ENCODE results near the gene PTGS1. TPM values are rescaled to one million over a fixed set of nuclear protein-coding genes. Genes with fewer than 3 reads are reported as not detected.

The PTGS1 gene
- total RNA-seq, 1 donor from 2014 or later, result 2.2 TPM

- no peak overlapping the region for H3K27ac Mint-ChIP-seq
- Histone ChIP-seq H2AFZ (replicated peaks) (no peak overlapping the region), H3K4me2 (no peak overlapping the region), H3K27me3 (peaks cover 3% of the 10 kb centered on the region), H3K9ac (no peak overlapping the region), H3F3A (ENCODE audit: low read depth) (no peaks in the 10 kb centered on the region), H3K79me2 (ENCODE audit: low read depth) (no peaks in the 10 kb centered on the region), H3K36me3 (no peaks in the 10 kb centered on the region), H4K20me1 (ENCODE audit: low read depth) (no peaks in the 10 kb centered on the region), H3K27ac (no peak overlapping the region), H3K4me1 (no peaks in the 10 kb centered on the region), H3K9me3 (ENCODE audit: low read depth) (no peaks in the 10 kb centered on the region), H3K4me3 (no peak overlapping the region)
- H3K4me1 Mint-ChIP-seq, result peaks cover 3% of the 10 kb centered on the region
- peaks cover 6% of the 10 kb centered on the region for H3K9me3 Mint-ChIP-seq
- H3K36me3 Mint-ChIP-seq, result no peaks in the 10 kb centered on the region
- peaks cover 6% of the 10 kb centered on the region for H3K27me3 Mint-ChIP-seq (ENCODE audit: insufficient read depth, low read depth)
- H3K4me3 Mint-ChIP-seq, result no peak overlapping the region
- TF ChIP-seq CTCF (IDR thresholded peaks at IDR 0.05) (no peak), EZH2phosphoT487 (IDR thresholded peaks at IDR 0.05) (no peak), EZH2 (IDR thresholded peaks at IDR 0.05) (no peak)
- no peak for DNase-seq (ENCODE audit: low spot score)
Measured at GRCh38 chr9:122364117-122364782, 6.6 kb upstream of the PTGS1 start.

- H3K9ac ChIP-seq, result no peak overlapping the region
- TF ChIP-seq EZH2 (IDR thresholded peaks at IDR 0.05), result no peak
- no peak for TF ChIP-seq EZH2phosphoT487 (IDR thresholded peaks at IDR 0.05)
- TF ChIP-seq CTCF (IDR thresholded peaks at IDR 0.05), result no peak
- no peaks in the 10 kb centered on the region for H3K36me3 Mint-ChIP-seq
Measured at GRCh38 chr9:122364783-122365150, 6.1 kb upstream of the PTGS1 start.

GRCh38 chr9:122366074-122366660 lies 4.7 kb upstream of the PTGS1 start:
- no peak for TF ChIP-seq EZH2 (IDR thresholded peaks at IDR 0.05)
- no peak overlapping the region for H3K27ac Mint-ChIP-seq
- H3K9me3 Mint-ChIP-seq, result peaks cover 5% of the 10 kb centered on the region
- no peak overlapping the region for H2AFZ ChIP-seq (replicated peaks)
- no peak for DNase-seq (ENCODE audit: low spot score)
- no peak overlapping the region for H3K4me2 ChIP-seq
- H3K4me3 Mint-ChIP-seq, result no peak overlapping the region
- H3K9ac ChIP-seq, result no peak overlapping the region
- no peak overlapping the region for H3K27ac ChIP-seq
- H3K4me3 ChIP-seq, result no peak overlapping the region
- H3K79me2 ChIP-seq (ENCODE audit: low read depth), result no peaks in the 10 kb centered on the region
- peaks cover 10% of the 10 kb centered on the region for H3K27me3 Mint-ChIP-seq (ENCODE audit: insufficient read depth, low read depth)
- H3K36me3 ChIP-seq, result no peaks in the 10 kb centered on the region
- peaks cover 20% of the 10 kb centered on the region for H3K27me3 ChIP-seq
- no peaks in the 10 kb centered on the region for H4K20me1 ChIP-seq (ENCODE audit: low read depth)
- H3K4me1 ChIP-seq, result no peaks in the 10 kb centered on the region
- peaks cover 6% of the 10 kb centered on the region for H3K4me1 Mint-ChIP-seq
- no peaks in the 10 kb centered on the region for H3K36me3 Mint-ChIP-seq
- no peaks in the 10 kb centered on the region for H3K9me3 ChIP-seq (ENCODE audit: low read depth)
- H3F3A ChIP-seq (ENCODE audit: low read depth), result no peaks in the 10 kb centered on the region

More at GRCh38 chr9:122364783-122365150, 6.1 kb upstream of the PTGS1 start:
- Histone ChIP-seq H3K9me3 (ENCODE audit: low read depth) (no peaks in the 10 kb centered on the region), H3K4me1 (no peaks in the 10 kb centered on the region), H3K27ac (no peak overlapping the region), H4K20me1 (ENCODE audit: low read depth) (no peaks in the 10 kb centered on the region), H3K4me3 (no peak overlapping the region), H3K4me2 (no peak overlapping the region), H3K36me3 (no peaks in the 10 kb centered on the region), H3K27me3 (peaks cover 6% of the 10 kb centered on the region), H3F3A (ENCODE audit: low read depth) (no peaks in the 10 kb centered on the region), H3K79me2 (ENCODE audit: low read depth) (no peaks in the 10 kb centered on the region), H2AFZ (replicated peaks) (no peak overlapping the region)
- H3K4me1 Mint-ChIP-seq, result peaks cover 3% of the 10 kb centered on the region
- H3K4me3 Mint-ChIP-seq, result no peak overlapping the region
- H3K27ac Mint-ChIP-seq, result no peak overlapping the region
- H3K27me3 Mint-ChIP-seq (ENCODE audit: insufficient read depth, low read depth), result peaks cover 6% of the 10 kb centered on the region
- no peak for DNase-seq (ENCODE audit: low spot score)
- peaks cover 5% of the 10 kb centered on the region for H3K9me3 Mint-ChIP-seq

GRCh38 chr9:122367065-122367464 lies 3.8 kb upstream of the PTGS1 start:
- no peak overlapping the region for H3K27ac Mint-ChIP-seq
- no peaks in the 10 kb centered on the region for H4K20me1 ChIP-seq (ENCODE audit: low read depth)
- H3K27ac ChIP-seq, result no peak overlapping the region
- H3K4me2 ChIP-seq, result no peak overlapping the region
- no peaks in the 10 kb centered on the region for H3K36me3 ChIP-seq
- H3K27me3 ChIP-seq, result peaks cover 29% of the 10 kb centered on the region
- peaks cover 12% of the 10 kb centered on the region for H3K27me3 Mint-ChIP-seq (ENCODE audit: insufficient read depth, low read depth)
- TF ChIP-seq EZH2 (IDR thresholded peaks at IDR 0.05) (no peak), CTCF (IDR thresholded peaks at IDR 0.05) (no peak), EZH2phosphoT487 (IDR thresholded peaks at IDR 0.05) (no peak)
- H3K4me1 ChIP-seq, result no peaks in the 10 kb centered on the region
- H3F3A ChIP-seq (ENCODE audit: low read depth), result no peaks in the 10 kb centered on the region
- no peak overlapping the region for H3K9ac ChIP-seq
- no peaks in the 10 kb centered on the region for H3K36me3 Mint-ChIP-seq
- peaks cover 7% of the 10 kb centered on the region for H3K4me1 Mint-ChIP-seq
- H3K79me2 ChIP-seq (ENCODE audit: low read depth), result no peaks in the 10 kb centered on the region
- H3K4me3 ChIP-seq, result no peak overlapping the region
- no peak overlapping the region for H2AFZ ChIP-seq (replicated peaks)
- H3K4me3 Mint-ChIP-seq, result no peak overlapping the region
- H3K9me3 ChIP-seq (ENCODE audit: low read depth), result no peaks in the 10 kb centered on the region
- no peak for DNase-seq (ENCODE audit: low spot score)
- peaks cover 5% of the 10 kb centered on the region for H3K9me3 Mint-ChIP-seq

Data from neural progenitor cell (in vitro differentiated cells).